DMS79 (cell line): Measurements from ENCODE around the gene RS1.

Experiments used
- DNase-seq: peaks from one replicate; lab custom pipeline; 2025; lab: John Stamatoyannopoulos, UW

RS1 gene

DNA sequence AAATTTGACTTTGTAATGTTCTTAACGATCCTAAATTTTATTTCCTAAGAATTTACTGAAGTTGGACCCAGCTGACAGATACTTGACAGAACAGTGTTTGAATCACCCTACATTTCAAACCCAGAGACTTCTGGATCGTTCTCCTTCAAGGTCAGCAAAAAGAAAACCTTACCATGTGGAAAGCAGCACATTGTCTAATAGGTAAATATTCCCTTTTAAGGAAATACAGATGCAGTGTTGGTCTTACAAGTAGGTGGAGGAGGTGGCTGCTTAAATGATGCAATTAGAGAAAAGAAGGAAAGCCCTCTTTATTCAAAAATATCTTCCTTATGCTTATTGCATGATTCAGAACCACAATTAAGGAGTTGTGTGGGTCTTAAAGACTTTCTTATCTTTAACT is 73.5 kb downstream of the RS1 start:
- no peak for DNase-seq

DNA sequence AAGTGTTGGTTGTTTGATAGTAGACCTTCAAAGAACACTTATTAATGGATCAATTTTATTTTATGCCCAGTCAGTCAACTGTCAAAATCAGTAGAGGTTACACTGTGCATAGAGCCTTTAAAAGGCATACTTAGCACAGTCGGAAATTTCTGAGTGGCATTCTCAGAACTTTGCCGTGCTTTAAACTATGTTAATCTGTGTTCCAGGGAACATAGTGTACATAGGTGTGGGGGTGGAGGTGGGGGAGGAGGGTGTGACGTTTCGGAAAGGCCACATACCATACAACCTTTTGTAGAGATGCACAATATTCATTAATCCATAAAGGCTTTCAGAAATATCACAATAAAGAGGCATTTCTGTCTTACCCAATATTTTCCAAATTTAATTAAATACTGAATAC is 75.8 kb downstream of the RS1 start:
- no peak for DNase-seq

DNA sequence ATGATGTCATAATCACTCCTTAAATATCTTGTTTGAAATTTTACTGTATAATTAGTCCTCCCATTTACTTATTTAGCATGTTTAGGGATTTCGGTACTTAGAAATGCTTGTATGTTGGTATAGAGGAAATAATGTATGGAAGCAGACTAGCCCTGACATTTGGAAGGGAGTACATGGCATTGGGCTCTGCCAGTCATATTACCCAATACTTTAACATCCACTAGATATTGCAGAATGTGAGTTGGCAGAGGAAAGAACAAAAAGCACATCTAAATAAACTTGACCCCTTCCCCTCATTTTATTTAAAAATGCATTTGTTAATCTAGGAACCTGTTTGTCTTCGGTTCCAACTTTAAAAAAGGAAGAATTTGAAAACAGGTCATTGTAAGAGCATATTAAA is 77.8 kb downstream of the RS1 start:
- no peak for DNase-seq

DNA sequence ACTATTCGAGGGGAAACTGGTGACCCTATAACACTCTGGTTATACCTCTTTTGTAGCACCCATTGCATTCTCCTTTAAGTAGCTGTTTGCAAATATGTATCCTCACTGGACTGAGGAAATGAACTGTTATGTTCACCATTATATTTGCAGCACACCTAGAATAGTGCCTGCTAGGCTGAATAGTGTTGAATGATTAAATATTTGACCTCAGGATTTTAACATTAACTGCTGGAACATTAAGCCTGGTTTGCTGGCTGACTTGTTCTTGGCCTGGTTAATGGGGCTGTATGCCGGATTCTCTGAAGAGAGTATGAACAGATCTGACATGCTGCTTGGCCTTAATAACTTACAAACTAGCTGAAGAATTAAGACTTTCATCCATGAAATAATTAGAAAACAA is 80.1 kb downstream of the RS1 start:
- no peak for DNase-seq
